Pons (tissue), 1 donor: ENCODE measurements around the gene SPIRE2.
A peak's percentile ranks its signal among the peaks of the same experiment; 100 is the strongest.
"Not testable (repeated sequence)": the region's sequence is repeated elsewhere in the genome, so short reads cannot be mapped to it uniquely, and the experiment has no call there.

ENCODE experiments used
- DNase-seq: peaks from one replicate; pipeline ENCODE4 v3.0.0-alpha.2; 2016; ENCODE audit warnings: low spot score

The SPIRE2 gene

GRCh38 chr16:89806589-89807193 is 21.6 kb upstream of the SPIRE2 start:
- not testable (repeated sequence) for DNase-seq

DNA sequence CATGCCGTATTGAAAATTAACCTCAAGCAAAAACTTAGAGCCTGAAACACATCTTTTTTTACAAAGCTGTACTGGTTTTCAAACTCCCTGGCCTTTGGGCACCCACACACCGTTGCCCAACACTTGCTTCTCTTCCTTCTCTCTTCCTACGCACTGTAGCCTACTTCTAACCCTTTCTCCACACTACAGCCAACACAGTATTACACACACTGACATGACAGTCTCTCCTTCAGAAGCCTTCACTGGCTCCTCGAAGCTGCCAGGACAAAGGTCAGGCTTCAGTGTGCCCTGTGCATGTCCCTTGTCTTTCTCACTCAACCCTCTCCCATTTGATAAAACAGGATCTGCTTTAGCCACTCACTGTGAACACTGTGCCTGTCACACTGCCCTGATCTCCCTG is 19.8 kb upstream of the SPIRE2 start:
- no peak for DNase-seq

DNA sequence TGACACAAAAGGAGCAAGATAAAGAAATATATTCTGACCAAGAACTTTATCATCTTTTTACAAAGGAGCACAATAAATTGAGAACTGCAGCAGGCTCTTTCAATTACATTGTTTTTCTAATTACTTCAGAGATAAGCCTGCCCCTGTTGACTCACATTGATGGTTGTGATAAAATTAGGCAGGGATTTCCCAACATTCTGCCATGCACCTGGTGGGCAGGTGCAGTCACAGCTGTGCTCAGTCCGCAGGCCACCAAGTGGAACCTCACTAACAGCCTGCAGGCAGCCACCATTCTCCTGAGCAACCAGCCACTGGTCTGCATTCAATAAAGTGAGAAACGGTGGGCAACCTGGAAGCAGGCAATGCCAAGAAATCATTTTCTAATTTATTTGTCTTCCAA is 17.0 kb upstream of the SPIRE2 start:
- DNase-seq, result no peak

DNA sequence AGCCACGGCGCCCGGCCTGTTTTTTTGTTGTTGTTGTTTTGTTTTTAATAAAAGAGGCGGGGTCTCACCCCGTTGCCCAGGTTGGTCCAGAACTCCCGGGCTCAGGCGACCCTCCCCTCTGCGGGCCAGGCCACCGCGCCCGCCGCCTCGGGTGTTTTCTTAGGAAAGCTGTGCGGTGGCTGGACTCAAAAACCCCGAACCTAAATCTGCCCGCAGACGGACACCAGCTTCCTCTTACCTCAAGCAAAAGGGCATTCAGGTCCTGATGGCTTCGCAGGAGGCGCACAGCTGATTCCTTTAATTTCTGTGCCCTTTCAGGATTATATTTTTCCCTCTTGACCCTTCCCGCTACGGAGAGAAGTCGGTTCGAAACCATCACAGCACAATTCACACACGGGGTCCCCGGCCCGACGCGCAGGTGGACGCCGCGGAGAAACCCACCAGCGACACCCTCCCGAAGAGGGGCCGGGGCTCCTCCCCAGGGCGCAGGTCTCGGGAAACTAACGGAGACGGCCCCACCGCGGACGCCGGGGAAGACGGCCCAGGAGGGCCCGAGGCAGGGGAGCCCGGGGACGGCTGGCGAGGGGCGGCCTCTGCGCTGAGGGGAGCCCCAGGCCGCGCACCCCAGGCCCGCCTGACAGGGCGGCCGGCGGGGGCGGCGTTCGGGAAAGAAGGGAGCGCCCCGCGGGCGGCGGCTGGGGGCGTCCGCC is 12.5 kb upstream of the SPIRE2 start:
- DNase-seq, result no peak

GRCh38 chr16:89818851-89819403 is 9.3 kb upstream of the SPIRE2 start:
- not testable (repeated sequence) for DNase-seq

- DNase-seq, result not testable (repeated sequence)
Measured at GRCh38 chr16:89819448-89819847, 8.8 kb upstream of the SPIRE2 start.

DNA sequence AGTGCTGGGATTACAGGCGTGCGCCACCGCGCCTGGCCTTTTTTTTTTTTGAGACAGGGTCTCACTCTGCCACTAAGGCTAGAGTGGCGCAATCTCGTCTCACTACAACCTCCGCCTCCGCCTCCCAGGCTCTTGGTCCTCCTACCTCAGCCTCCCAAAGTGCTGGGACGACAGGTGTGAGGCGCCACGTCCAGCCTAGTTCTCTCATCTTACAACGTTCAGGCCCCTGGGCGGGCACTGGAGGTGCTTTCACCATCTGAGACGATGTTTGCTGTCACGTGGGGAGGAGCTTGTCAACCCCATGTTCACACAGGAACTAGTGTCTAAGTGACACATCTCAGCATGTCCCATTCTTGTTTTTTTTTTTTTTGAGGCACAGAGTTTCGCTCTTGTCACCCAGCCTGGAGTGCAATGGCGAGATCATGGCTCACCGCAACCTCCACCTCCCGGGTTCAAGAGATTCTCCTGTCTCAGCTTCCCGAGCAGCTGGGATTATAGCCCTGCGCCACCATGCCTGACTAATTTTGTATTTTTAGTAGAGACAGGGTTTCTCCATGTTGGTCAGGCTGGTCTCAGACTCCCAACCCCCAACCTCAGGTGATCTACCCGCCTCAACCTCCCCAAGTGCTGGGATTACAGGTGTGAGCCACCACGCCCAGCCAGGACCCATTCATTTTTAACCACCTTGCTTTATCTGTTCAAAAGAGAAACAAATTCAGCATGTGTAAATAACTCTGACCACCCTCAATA is 6.7 kb upstream of the SPIRE2 start:
- no peak for DNase-seq

- no peak for DNase-seq
Measured at GRCh38 chr16:89822188-89823086, 5.8 kb upstream of the SPIRE2 start.

- no peak for DNase-seq
Measured at GRCh38 chr16:89823087-89823823, 5.0 kb upstream of the SPIRE2 start.

GRCh38 chr16:89823824-89824148 is 4.5 kb upstream of the SPIRE2 start:
- DNase-seq, result not testable (repeated sequence)

DNA sequence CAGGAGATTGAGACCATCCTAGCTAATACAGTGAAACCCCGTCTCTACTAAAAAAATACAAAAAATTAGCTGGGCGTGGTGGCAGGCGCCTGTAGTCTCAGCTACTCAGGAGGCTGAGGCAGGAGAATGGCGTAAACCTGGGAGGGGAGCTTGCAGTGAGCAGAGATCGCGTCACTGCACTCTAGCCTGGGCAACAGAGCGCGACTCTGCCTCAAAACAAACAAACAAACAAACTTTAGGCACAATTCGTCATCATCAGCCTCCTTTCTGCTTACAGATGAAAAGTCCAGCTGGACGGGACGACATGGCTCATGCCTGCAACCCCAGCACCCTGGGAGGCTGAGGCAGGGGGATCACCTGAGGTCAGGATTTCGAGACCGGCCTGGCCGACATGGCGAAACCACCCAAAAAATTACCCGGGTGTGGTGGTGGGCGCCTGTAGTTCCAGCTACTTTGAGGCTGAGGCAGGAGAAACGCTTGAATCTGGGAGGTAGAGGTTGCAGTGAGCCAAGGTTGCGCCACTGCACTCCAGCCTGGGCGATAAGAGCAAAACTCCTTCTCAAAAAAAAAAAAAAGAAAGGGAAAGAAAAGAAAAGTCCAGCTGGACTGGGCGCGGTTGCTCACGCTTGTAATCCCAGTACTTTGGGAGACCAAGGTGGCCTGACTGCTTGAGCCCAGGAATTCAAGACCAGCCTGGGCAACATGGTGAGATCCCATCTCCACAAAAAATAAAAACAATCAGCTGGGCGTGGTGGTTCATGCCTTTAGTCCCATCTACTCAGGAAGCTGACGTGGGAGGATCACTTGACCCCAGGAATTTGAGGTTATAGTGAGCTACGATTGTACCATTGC is 1.5 kb upstream of the SPIRE2 start:
- no peak for DNase-seq

DNA sequence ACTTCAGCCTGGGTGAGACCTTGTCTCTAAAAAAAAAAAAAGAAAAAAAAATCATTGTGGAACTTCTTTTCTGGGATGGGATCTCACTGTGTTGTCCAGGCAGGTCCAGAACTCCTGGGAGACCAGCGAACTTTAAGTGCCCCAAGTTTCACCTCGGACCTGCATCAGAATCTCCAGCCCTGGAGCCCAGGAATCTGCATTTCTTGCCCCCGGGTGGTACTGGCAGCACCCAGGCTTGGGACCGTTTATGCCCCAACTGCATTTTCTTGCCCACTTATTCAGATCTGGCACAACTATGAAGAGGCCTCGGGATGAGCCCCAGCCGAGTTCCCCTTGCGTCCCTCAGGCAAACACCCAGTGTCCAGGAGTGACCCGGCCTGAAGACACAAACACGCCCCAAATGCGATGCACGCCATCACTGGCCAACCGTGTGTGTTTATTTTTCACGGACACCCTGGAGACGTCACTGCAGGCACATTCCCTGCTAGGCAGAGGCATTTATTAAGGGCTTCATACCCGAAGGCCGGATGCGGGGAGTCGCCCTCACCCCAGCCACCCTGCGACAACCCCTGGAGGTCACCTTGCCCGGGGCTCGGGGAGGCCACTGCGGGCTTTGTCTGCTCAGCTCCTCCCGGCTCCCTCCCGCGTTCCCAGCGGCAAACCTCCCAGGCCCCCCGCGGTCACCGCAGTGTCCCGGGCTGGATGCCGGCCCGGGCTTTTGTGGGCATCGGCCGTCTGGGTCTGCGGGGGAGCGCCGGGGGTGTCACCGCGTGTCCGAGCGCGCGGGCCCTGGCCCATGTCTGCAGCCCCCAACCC is 684 bp upstream of the SPIRE2 start:
- DNase-seq, result peak; percentile 15

GRCh38 chr16:89828870-89829629 is 775 bp downstream of the SPIRE2 start:
- DNase-seq, result no peak

DNA sequence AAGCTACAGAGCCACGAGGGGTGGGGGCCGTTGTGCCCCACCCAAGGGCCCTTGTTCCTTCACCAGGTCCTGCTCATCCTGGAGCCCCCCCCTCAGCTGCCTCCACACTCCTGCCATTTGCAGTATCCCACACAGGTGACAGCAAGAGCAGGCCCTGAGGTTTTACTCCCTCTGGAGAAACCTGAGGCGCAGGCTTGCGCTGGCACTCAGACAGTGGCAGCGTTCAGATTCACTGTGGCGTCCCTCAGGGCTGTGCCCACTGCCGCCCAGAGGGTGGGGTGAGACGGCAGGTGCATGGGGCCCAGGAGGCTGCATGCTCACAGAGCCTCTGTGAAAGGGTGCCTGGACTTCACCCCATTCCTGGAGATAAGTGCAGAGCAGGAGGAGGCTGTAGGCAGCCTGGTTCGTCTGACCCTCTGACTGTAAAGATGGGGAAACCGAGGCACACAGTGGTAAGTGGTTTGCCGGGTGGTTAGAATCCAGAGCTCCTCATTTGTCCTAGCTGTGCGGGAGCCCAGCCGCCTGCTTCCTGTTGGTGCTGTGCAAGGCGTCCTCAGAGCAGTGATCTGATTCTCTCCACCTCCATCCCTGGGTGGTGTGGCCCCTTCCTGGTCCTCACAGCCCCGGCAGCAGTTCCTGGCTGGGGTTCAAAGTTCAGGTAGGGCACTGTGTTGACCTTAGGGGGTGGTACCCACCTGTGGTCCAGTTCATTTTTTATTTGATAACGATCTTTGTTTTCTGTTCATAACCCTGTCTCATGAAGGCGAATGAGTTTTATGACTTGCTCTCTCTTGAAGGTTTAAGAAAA is 1.6 kb downstream of the SPIRE2 start:
- no peak for DNase-seq

DNA sequence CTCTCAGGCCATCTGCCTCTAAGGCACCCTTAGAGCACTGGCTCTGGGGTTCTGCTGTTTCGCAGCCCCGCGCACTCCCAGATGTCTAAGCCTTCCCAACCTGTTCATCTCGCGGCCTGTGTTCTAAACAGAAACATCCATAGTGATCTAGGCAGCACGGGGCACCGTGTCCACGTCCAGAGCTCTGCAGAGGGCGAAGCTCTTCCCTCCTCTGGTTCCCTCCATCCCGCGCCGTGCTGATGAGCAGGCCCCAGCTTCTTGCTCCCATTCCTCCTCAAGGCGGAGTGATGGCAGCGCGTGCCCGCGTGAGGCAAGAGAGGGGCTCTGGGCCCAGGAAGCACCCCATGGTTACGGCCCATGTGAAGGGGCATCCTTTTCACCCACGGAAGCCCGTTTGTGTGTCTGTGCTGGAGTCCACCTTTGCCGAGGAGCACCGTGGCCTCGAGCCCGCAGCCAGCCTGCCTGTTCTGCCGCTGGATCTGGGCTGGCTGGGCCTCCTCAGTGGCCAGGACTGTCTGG is 3.6 kb downstream of the SPIRE2 start:
- DNase-seq, result no peak

DNA sequence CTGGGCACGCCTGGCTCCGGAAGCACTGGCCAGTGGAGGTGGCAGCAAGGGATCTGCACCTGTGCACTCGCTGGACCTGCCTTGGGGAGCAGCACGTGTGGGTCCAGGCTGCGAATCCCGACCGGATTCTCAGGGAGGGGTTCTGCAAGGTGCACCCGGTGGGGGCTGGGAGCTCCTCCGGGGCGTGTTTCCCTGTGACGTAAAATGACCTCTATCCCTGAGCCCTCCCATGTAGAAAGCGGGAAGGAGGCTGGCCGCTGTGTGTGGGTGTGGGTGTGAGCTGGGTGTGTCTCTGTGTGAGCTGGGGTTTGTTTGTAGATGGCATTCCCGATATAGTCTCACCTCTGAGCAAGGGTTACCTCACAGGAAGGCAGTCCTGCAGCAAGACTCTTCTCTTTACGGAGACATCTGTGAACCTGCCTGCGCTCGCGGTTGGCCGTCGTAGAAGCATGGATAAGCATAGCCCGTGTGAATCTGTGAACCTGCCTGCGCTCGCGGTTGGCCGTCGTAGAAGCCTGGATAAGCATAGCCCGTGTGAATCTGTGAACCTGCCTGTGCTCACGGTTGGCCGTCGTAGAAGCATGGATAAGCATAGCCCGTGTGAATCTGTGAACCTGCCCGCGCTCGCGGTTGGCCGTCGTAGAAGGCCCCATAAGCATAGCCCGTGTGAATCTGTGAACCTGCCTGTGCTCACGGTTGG is 5.5 kb downstream of the SPIRE2 start:
- DNase-seq, result not testable (repeated sequence)

GRCh38 chr16:89834813-89835363 is 6.6 kb downstream of the SPIRE2 start:
- DNase-seq, result not testable (repeated sequence)
